Endodermal cell (in vitro differentiated cells): ENCODE results near the gene GPR149. TPM values are rescaled to one million over a fixed set of nuclear protein-coding genes. Genes with fewer than 3 reads are reported as not detected.

ENCODE experiments used
- DNase-seq: peaks from one replicate; pipeline ENCODE4 v3.0.0-alpha.2; 2017
- H3K27ac ChIP-seq: 2 replicates; pipeline ENCODE4 v1.5.1; 2013; ENCODE audit warnings: mild to moderate bottlenecking, low read depth, low read length, moderate library complexity
- H3K27me3 ChIP-seq: 2 replicates; pipeline ENCODE4 v1.6.1; 2013; ENCODE audit warnings: mild to moderate bottlenecking, low read length, moderate library complexity; ENCODE audit not compliant: insufficient read depth, control insufficient read depth, poor library complexity, severe bottlenecking
- H3K36me3 ChIP-seq: 2 replicates; pipeline ENCODE4 v1.7.0; 2013; ENCODE audit warnings: mild to moderate bottlenecking, low read length, moderate library complexity; ENCODE audit not compliant: control insufficient read depth, insufficient read depth
- H3K4me1 ChIP-seq: one replicate; pipeline ENCODE4 v1.7.0; 2013; ENCODE audit warnings: low read length; ENCODE audit not compliant: control insufficient read depth, insufficient read depth
- H3K4me3 ChIP-seq: 2 replicates; pipeline ENCODE4 v1.5.1; 2013; ENCODE audit warnings: mild to moderate bottlenecking, low read length, moderate library complexity
- H3K9ac ChIP-seq: 2 replicates; pipeline ENCODE4 v1.6.1; 2013; ENCODE audit warnings: mild to moderate bottlenecking, low read length, moderate library complexity; ENCODE audit not compliant: poor library complexity, severe bottlenecking; ENCODE audit errors: extremely low read depth
- H3K9me3 ChIP-seq: 2 replicates; pipeline ENCODE4 v1.6.1; 2013; ENCODE audit warnings: mild to moderate bottlenecking, low read length, moderate library complexity; ENCODE audit not compliant: control insufficient read depth
- H3K27ac Mint-ChIP-seq: 2 replicates; pipeline ENCODE4 v1.8.0; 2020; ENCODE audit warnings: mixed read lengths
- H3K27me3 Mint-ChIP-seq: 2 replicates; pipeline ENCODE4 v1.8.0; 2021; ENCODE audit warnings: mild to moderate bottlenecking, mixed read lengths; ENCODE audit not compliant: insufficient read depth
- H3K36me3 Mint-ChIP-seq: 2 replicates; pipeline ENCODE4 v1.8.0; 2020; ENCODE audit warnings: low read depth, mixed read lengths
- H3K4me1 Mint-ChIP-seq: 2 replicates; pipeline ENCODE4 v1.8.0; 2020; ENCODE audit warnings: mixed read lengths
- H3K4me3 Mint-ChIP-seq: 2 replicates; pipeline ENCODE4 v1.8.0; 2020; ENCODE audit warnings: mild to moderate bottlenecking, moderate library complexity, mixed read lengths
- H3K9me3 Mint-ChIP-seq: 2 replicates; pipeline ENCODE4 v1.8.0; 2020; ENCODE audit warnings: mild to moderate bottlenecking, mixed read lengths
- CTCF ChIP-seq: fragments of 200-600 bp; sonication (generic); conservative IDR thresholded peaks from 2 replicates; pipeline ENCODE4 v1.5.0; 2021; ENCODE audit warnings: antibody characterized with exemption, mild to moderate bottlenecking
- WGBS, 2 experiments: methylation state at CpG; one replicate each; pipeline versions ENCODE4 v1.1.5 to v1.1.7; 2013; ENCODE audit warnings: missing lambda C conversion rate in 2 of 2, mixed read lengths in 1 of 2; ENCODE audit not compliant: insufficient coverage in 1 of 2, insufficient read length in 1 of 2; 5-methylcytosine and 5-hydroxymethylcytosine counted together
- total RNA-seq, 2 donors: library from RNA; stranded (reverse); fragmentation: NEBNext Ultra II Directional in 1 of 2; extraction: Animal tissue kit (Norgen Biotek cat#: 25700) in 1 of 2; gene quantifications; 2 replicates in 1 of 2; 3 replicates in 1 of 2; pipeline ENCODE4 v1.2.1, GENCODE V29; 2021

The GPR149 gene
- total RNA-seq, 2 donors from 2014 or later, result not detected

- Histone ChIP-seq H3K4me1 (peaks cover 4% of the 10 kb centered on the region), H3K27ac (no peak overlapping the region), H3K9me3 (no peaks in the 10 kb centered on the region), H3K4me3 (no peak overlapping the region), H3K9ac (no peak overlapping the region), H3K36me3 (no peaks in the 10 kb centered on the region), H3K27me3 (no peaks in the 10 kb centered on the region)
- no peak for DNase-seq
- Mint-ChIP-seq H3K9me3 (no peaks in the 10 kb centered on the region), H3K4me1 (peaks cover 2% of the 10 kb centered on the region), H3K27me3 (no peaks in the 10 kb centered on the region), H3K36me3 (no peaks in the 10 kb centered on the region), H3K27ac (no peak overlapping the region), H3K4me3 (no peak overlapping the region)
- no peak for TF ChIP-seq CTCF
Observed at GRCh38 chr3:154384479-154384878, 45.5 kb downstream of the GPR149 start.

GRCh38 chr3:154378311-154378710, 51.7 kb downstream of the GPR149 start:
- Histone ChIP-seq H3K27me3 (no peaks in the 10 kb centered on the region), H3K4me1 (no peaks in the 10 kb centered on the region), H3K4me3 (no peak overlapping the region), H3K9ac (no peak overlapping the region), H3K27ac (no peak overlapping the region), H3K36me3 (no peaks in the 10 kb centered on the region), H3K9me3 (no peaks in the 10 kb centered on the region)
- no peaks in the 10 kb centered on the region for H3K36me3 Mint-ChIP-seq
- H3K4me1 Mint-ChIP-seq, result no peaks in the 10 kb centered on the region
- H3K27ac Mint-ChIP-seq, result no peak overlapping the region
- no peak for TF ChIP-seq CTCF
- DNase-seq, result no peak
- H3K27me3 Mint-ChIP-seq, result no peaks in the 10 kb centered on the region
- H3K4me3 Mint-ChIP-seq, result no peak overlapping the region
- no peaks in the 10 kb centered on the region for H3K9me3 Mint-ChIP-seq
- 90% methylated on average over 1 of the region's 2 CpGs; no CpG with 5 or more reads in 1 of the 2 experiments for WGBS, 2 experiments

DNA sequence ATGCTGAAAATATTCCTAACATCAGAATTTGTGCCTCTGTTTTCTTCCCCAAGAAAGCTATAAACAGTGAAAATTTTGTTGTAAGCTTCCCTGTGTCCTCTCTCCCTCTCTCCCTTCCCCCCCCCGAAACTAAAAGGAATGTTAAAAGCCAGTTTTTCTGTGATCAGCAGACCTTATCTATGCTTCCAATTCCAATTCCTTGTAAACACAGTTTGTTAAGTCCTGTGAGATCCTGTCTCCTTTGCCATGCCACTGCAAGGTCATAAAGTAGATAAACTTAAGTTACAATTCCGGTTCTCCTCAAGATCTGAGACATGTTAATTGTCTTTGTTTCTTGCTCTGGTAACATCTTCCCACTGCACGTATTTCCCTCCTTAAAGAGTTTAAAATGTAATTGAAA, 62.8 kb downstream of the GPR149 start:
- Histone ChIP-seq H3K4me3 (no peak overlapping the region), H3K9me3 (peaks cover 16% of the 10 kb centered on the region), H3K9ac (no peak overlapping the region), H3K36me3 (no peaks in the 10 kb centered on the region), H3K4me1 (no peaks in the 10 kb centered on the region), H3K27ac (no peak overlapping the region), H3K27me3 (no peaks in the 10 kb centered on the region)
- Mint-ChIP-seq H3K4me1 (peaks cover 10% of the 10 kb centered on the region), H3K27ac (no peak overlapping the region), H3K36me3 (no peaks in the 10 kb centered on the region), H3K4me3 (no peak overlapping the region), H3K27me3 (no peaks in the 10 kb centered on the region), H3K9me3 (peaks cover 11% of the 10 kb centered on the region)
- TF ChIP-seq CTCF, result no peak
- DNase-seq, result no peak
- 53% methylated on average over 3 of the region's 3 CpGs; no CpG with 5 or more reads in 1 of the 2 experiments for WGBS, 2 experiments
